ENCODE data around the gene PREX1. TPM values are rescaled to one million over a fixed set of nuclear protein-coding genes. Genes with fewer than 3 reads are reported as not detected.

Gene PREX1
- total and polyA plus RNA-seq, 2 donors from 2014 or later = 8.5 to 38.2 TPM

DNA sequence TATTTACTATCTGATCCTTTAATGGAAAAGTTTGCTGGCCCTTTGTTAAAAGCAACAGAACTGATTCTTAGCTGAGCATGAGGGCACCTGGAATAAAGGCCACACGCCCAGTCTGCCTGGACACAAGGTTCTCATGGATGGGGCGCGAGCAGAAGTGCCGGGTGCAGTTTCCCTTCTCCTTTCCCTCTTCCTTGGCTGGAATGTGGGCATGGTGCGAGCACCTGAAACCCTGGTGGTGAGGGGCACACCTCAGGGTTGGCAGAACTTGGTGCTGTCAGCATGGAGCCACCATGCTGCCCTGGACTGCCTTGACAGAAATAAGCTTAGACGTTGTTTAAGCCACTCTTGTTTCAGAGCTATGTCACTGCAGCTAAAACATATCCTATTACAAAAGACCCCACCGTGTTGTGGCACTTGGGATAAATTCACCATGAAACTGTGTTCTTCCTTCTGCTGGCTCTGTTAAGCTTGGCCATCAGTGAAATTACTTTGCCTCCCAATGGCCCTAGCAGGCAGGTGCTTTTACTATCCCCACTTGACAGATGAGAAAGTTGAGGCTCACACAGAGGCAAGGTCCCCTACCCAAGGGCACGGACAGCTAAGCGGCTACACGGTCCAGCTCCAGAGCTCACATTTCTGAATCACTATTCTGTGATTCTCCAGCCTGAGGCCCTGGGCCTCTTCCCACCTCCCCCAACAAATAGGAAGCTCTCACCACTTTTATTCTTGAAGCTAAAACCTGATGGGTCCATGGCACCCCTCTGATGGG lies 115.9 kb downstream of the PREX1 start:
- Histone ChIP-seq H3K36me3 (ENCODE audit: control insufficient read depth in 2 of 3, insufficient read depth in 3 of 3, low read length in 3 of 3) (no peaks in the 10 kb centered on the region), H3K4me3 (ENCODE audit: low read length in 3 of 3) (no peak overlapping the region), H3K27ac (ENCODE audit: low read depth in 2 of 2, low read length in 2 of 2) (no peak overlapping the region), H3K27me3 (ENCODE audit: control insufficient read depth, insufficient read depth, low read length) (no peaks in the 10 kb centered on the region), H3K9me3 (ENCODE audit: control insufficient read depth in 2 of 3, insufficient read depth in 1 of 3, low read length in 3 of 3) (no peaks in the 10 kb centered on the region), H3K4me1 (ENCODE audit: control insufficient read depth in 2 of 3, insufficient read depth in 2 of 3, low read depth in 1 of 3, low read length in 3 of 3) (peaks cover 0 to 9% (median 0%) of the 10 kb centered on the region in 3 donors), H3K9ac (ENCODE audit: low read length in 3 of 3) (no peak overlapping the region)
- intact Hi-C loops (cut with DNase I) = no loop called here
- DNase-seq (no peak), FAIRE-seq (no peak)
- TF ChIP-seq, protein P1, sequence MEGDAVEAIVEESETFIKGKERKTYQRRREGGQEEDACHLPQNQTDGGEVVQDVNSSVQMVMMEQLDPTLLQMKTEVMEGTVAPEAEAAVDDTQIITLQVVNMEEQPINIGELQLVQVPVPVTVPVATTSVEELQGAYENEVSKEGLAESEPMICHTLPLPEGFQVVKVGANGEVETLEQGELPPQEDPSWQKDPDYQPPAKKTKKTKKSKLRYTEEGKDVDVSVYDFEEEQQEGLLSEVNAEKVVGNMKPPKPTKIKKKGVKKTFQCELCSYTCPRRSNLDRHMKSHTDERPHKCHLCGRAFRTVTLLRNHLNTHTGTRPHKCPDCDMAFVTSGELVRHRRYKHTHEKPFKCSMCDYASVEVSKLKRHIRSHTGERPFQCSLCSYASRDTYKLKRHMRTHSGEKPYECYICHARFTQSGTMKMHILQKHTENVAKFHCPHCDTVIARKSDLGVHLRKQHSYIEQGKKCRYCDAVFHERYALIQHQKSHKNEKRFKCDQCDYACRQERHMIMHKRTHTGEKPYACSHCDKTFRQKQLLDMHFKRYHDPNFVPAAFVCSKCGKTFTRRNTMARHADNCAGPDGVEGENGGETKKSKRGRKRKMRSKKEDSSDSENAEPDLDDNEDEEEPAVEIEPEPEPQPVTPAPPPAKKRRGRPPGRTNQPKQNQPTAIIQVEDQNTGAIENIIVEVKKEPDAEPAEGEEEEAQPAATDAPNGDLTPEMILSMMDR (IDR thresholded peaks at IDR 0.05; ENCODE audit: borderline replicate concordance, extremely low read depth, insufficient read depth) = no peak

DNA sequence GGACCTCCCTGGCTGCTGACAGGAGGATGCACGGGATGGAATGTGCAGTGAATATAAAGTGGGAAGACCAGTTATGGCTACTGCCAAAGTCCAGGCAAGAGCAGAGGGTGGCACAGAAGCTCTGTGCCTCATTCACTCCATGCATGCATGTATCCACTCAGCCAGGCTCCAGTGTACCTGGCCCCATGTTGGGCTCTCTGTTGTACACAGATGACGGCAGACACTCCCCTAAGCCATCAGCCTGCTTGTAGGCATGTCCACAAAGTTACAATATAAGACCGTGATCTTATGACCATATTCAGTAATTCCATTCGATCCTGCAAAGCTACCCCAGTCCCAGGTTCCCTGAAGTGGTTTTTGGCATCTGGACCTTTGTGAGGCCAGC lies 116.8 kb downstream of the PREX1 start:
- no peak for FAIRE-seq
- intact Hi-C loops (cut with DNase I) = no loop called here
- no peaks in the 10 kb centered on the region for H3K27me3 ChIP-seq (ENCODE audit: control insufficient read depth, insufficient read depth, low read length)
- peaks cover 0 to 4% (median 0%) of the 10 kb centered on the region in 3 donors for H3K4me1 ChIP-seq (ENCODE audit: control insufficient read depth in 2 of 3, insufficient read depth in 2 of 3, low read depth in 1 of 3, low read length in 3 of 3)
- H3K9ac ChIP-seq (ENCODE audit: low read length in 3 of 3) = no peak overlapping the region
- no peaks in the 10 kb centered on the region for H3K9me3 ChIP-seq (ENCODE audit: control insufficient read depth in 2 of 3, insufficient read depth in 1 of 3, low read length in 3 of 3)
- H3K27ac ChIP-seq (ENCODE audit: low read depth in 2 of 2, low read length in 2 of 2) = no peak overlapping the region
- TF ChIP-seq, protein P1 (IDR thresholded peaks at IDR 0.05; ENCODE audit: borderline replicate concordance, extremely low read depth, insufficient read depth) = no peak
- no peak for DNase-seq
- no peaks in the 10 kb centered on the region for H3K36me3 ChIP-seq (ENCODE audit: control insufficient read depth in 2 of 3, insufficient read depth in 3 of 3, low read length in 3 of 3)
- H3K4me3 ChIP-seq (ENCODE audit: low read length in 3 of 3) = no peak overlapping the region

DNA sequence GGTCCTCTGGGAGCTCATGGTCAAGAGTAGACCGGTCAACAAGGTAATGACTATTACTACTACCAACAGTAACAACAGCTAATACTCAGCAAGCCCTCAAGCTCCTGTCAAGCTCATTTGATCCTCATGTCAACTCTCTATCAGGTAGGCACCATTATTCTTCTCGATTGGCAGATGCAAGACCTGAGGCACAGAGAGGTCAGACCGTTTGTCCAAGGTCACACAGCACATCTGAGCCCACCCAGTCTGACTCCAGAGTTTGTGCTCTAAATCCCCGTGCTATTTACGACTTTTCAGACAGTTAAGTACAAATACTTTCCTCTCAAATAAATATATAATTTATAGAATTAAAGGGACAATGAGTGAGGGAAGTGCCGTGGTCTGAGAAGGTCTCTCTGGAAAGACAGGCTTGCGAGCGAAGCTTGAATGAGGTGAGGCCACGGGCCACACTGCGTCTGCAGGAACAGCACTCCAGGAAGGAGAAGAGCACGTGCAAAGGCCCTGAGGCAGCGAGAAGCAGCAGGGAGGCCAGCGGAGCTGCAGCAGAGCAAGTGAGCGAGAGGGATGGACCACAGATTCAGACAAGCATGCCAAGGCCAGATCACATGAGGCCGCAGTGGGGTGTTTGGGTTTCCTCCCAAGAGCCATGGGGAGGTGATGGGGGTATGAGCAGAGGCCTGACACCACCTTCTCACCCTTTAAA lies 117.3 kb downstream of the PREX1 start:
- DNase-seq = no peak
- FAIRE-seq = no peak
- Histone ChIP-seq H3K27ac (ENCODE audit: low read depth in 2 of 2, low read length in 2 of 2) (no peak overlapping the region), H3K9me3 (ENCODE audit: control insufficient read depth in 2 of 3, insufficient read depth in 1 of 3, low read length in 3 of 3) (no peaks in the 10 kb centered on the region), H3K27me3 (ENCODE audit: control insufficient read depth, insufficient read depth, low read length) (no peaks in the 10 kb centered on the region), H3K4me3 (ENCODE audit: low read length in 3 of 3) (no peak overlapping the region), H3K4me1 (ENCODE audit: control insufficient read depth in 2 of 3, insufficient read depth in 2 of 3, low read depth in 1 of 3, low read length in 3 of 3) (peaks cover 0 to 4% (median 0%) of the 10 kb centered on the region in 3 donors), H3K36me3 (ENCODE audit: control insufficient read depth in 2 of 3, insufficient read depth in 3 of 3, low read length in 3 of 3) (no peaks in the 10 kb centered on the region), H3K9ac (ENCODE audit: low read length in 3 of 3) (no peak overlapping the region)
- intact Hi-C loops (cut with DNase I) = no loop called here
- TF ChIP-seq, protein P1 (IDR thresholded peaks at IDR 0.05; ENCODE audit: borderline replicate concordance, extremely low read depth, insufficient read depth) = no peak

Measured in kidney (tissue), 14 donors.